Measurements from ENCODE around the gene FRK.

- TF ChIP-seq CTCF (IDR thresholded peaks at IDR 0.05), result no peak
- no peak for TF ChIP-seq POLR2A (IDR thresholded peaks at IDR 0.05)
These were observed 13.3 kb downstream of the FRK start for GRCh38 chr6:116047173-116047933.

Measured in testis (tissue), 2 donors.